ENCODE measurements around the gene TAF15. TPM values are rescaled to one million over a fixed set of nuclear protein-coding genes. Genes with fewer than 3 reads are reported as not detected.

TAF15 gene
- total and polyA plus RNA-seq, 5 donors, result 86.3 to 125 (median 103) TPM

DNA sequence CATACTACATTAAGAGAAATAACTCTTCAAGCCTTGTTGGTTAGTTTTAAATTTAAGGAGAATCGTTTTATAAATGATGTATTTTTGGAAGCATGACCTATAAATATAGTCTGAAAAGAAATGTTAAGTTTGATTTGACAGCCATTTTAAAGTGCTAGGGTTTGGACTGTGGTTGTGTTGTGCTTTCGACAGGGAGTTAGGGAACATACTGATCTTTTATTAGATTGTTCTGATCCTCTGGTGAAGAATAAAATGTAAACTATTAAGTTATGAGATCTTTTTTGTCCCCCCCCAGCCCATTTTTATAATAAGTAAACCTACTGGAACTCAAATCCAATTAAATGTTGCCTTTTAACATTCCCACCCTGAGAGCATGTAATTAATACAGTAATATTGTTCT, 12.0 kb downstream of the TAF15 start:
- no peak overlapping the region for H3K4me3 ChIP-seq (ENCODE audit: low read length)
- peaks cover 2% of the 10 kb centered on the region for H3K4me1 ChIP-seq (ENCODE audit: control insufficient read depth, insufficient read depth, low read length)
- no peaks in the 10 kb centered on the region for H3K27me3 ChIP-seq (ENCODE audit: control insufficient read depth, insufficient read depth)
- DNase-seq, result no peak
- WGBS, result 84% methylated on average over 2 of the region's 2 CpGs
- intact Hi-C loops (cut with DNase I), result no loop called here
- H3K9me3 ChIP-seq (ENCODE audit: control insufficient read depth, low read length), result no peaks in the 10 kb centered on the region
- ATAC-seq, result no peak
- no peak overlapping the region for H3K27ac ChIP-seq (ENCODE audit: low read length)

GRCh38 chr17:35825206-35825605, 15.9 kb downstream of the TAF15 start:
- Histone ChIP-seq H3K27ac (ENCODE audit: low read length) (no peak overlapping the region), H3K27me3 (ENCODE audit: control insufficient read depth, insufficient read depth) (no peaks in the 10 kb centered on the region), H3K4me3 (ENCODE audit: low read length) (no peak overlapping the region), H3K9me3 (ENCODE audit: control insufficient read depth, low read length) (no peaks in the 10 kb centered on the region), H3K4me1 (ENCODE audit: control insufficient read depth, insufficient read depth, low read length) (no peaks in the 10 kb centered on the region)
- WGBS, result 99% methylated on average over 1 of the region's 1 CpG
- intact Hi-C loops (cut with DNase I), result no loop called here
- ATAC-seq (no peak), DNase-seq (no peak)

DNA sequence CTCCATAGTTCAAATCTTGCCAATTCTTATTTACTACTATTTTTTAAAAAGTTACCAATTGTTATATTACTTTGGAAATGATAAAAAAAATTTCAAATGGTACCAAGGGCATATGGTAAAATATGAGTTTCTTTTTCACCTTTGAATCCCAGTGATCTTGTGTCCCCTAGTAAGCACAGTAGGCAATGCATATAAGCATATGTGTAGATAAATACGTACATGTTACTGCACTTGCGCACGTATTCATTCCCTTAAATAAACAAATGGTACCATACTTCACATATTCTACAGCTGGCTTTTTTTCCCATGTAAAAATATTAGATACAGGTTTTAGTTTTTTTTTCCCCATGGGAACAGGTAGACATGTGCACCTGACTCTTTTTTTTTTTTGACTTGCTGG, 31.8 kb downstream of the TAF15 start:
- ATAC-seq (no peak), DNase-seq (no peak)
- Histone ChIP-seq H3K4me3 (ENCODE audit: low read length) (no peak overlapping the region), H3K4me1 (ENCODE audit: control insufficient read depth, insufficient read depth, low read length) (no peaks in the 10 kb centered on the region), H3K27me3 (ENCODE audit: control insufficient read depth, insufficient read depth) (no peaks in the 10 kb centered on the region), H3K9me3 (ENCODE audit: control insufficient read depth, low read length) (no peaks in the 10 kb centered on the region), H3K27ac (ENCODE audit: low read length) (no peak overlapping the region)
- WGBS, result 72% methylated on average over 3 of the region's 3 CpGs
- intact Hi-C loops (cut with DNase I), result no loop called here

- no peak overlapping the region for H3K27ac ChIP-seq (ENCODE audit: low read length)
- H3K27me3 ChIP-seq (ENCODE audit: control insufficient read depth, insufficient read depth), result no peaks in the 10 kb centered on the region
- H3K4me3 ChIP-seq (ENCODE audit: low read length), result no peak overlapping the region
- H3K4me1 ChIP-seq (ENCODE audit: control insufficient read depth, insufficient read depth, low read length), result no peaks in the 10 kb centered on the region
- 77% methylated on average over 4 of the region's 4 CpGs for WGBS
- no peaks in the 10 kb centered on the region for H3K9me3 ChIP-seq (ENCODE audit: control insufficient read depth, low read length)
- intact Hi-C loops (cut with DNase I), result no loop called here
- DNase-seq (no peak), ATAC-seq (no peak)
These were observed 32.2 kb downstream of the TAF15 start for GRCh38 chr17:35841505-35841904.

DNA sequence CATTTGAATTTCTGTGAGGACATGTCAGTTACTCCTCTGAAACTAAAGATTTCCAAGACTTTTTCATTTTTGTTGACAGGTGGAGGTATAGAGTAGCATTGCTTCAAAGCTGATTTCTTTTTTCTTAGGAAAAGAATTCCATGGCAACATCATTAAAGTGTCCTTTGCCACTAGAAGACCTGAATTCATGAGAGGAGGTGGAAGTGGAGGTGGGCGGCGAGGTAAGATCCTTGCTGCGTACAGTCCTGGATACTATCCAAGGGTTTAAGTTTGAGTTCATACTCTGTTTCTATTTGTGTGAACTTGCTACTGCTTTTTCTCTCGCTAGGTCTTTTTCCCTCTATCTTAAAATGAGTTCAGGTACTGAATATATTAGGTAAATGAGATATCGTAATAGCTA, 33.0 kb downstream of the TAF15 start:
- H3K4me3 ChIP-seq (ENCODE audit: low read length), result no peak overlapping the region
- ATAC-seq (no peak), DNase-seq (no peak)
- H3K27ac ChIP-seq (ENCODE audit: low read length), result no peak overlapping the region
- WGBS, result 98% methylated on average over 5 of the region's 5 CpGs
- no peaks in the 10 kb centered on the region for H3K4me1 ChIP-seq (ENCODE audit: control insufficient read depth, insufficient read depth, low read length)
- intact Hi-C loops (cut with DNase I), result no loop called here
- H3K27me3 ChIP-seq (ENCODE audit: control insufficient read depth, insufficient read depth), result no peaks in the 10 kb centered on the region
- no peaks in the 10 kb centered on the region for H3K9me3 ChIP-seq (ENCODE audit: control insufficient read depth, low read length)

GRCh38 chr17:35843698-35844097, 34.4 kb downstream of the TAF15 start:
- 97% methylated on average over 2 of the region's 2 CpGs for WGBS
- ATAC-seq, result no peak
- no peaks in the 10 kb centered on the region for H3K27me3 ChIP-seq (ENCODE audit: control insufficient read depth, insufficient read depth)

GRCh38 chr17:35844547-35844946, 35.3 kb downstream of the TAF15 start:
- ATAC-seq (no peak), DNase-seq (no peak)
- Histone ChIP-seq H3K27ac (ENCODE audit: low read length) (no peak overlapping the region), H3K27me3 (ENCODE audit: control insufficient read depth, insufficient read depth) (no peaks in the 10 kb centered on the region), H3K4me1 (ENCODE audit: control insufficient read depth, insufficient read depth, low read length) (no peaks in the 10 kb centered on the region), H3K4me3 (ENCODE audit: low read length) (no peak overlapping the region), H3K9me3 (ENCODE audit: control insufficient read depth, low read length) (no peaks in the 10 kb centered on the region)
- WGBS, result 97% methylated on average over 19 of the region's 19 CpGs
- intact Hi-C loops (cut with DNase I), result no loop called here

More at GRCh38 chr17:35843698-35844097, 34.4 kb downstream of the TAF15 start:
- Histone ChIP-seq H3K27ac (ENCODE audit: low read length) (no peak overlapping the region), H3K4me1 (ENCODE audit: control insufficient read depth, insufficient read depth, low read length) (no peaks in the 10 kb centered on the region), H3K9me3 (ENCODE audit: control insufficient read depth, low read length) (no peaks in the 10 kb centered on the region), H3K4me3 (ENCODE audit: low read length) (no peak overlapping the region)
- DNase-seq, result no peak
- intact Hi-C loops (cut with DNase I), result no loop called here

GRCh38 chr17:35846055-35846809, 36.9 kb downstream of the TAF15 start:
- Histone ChIP-seq H3K4me3 (ENCODE audit: low read length) (no peak overlapping the region), H3K4me1 (ENCODE audit: control insufficient read depth, insufficient read depth, low read length) (no peaks in the 10 kb centered on the region), H3K27me3 (ENCODE audit: control insufficient read depth, insufficient read depth) (no peaks in the 10 kb centered on the region), H3K27ac (ENCODE audit: low read length) (no peak overlapping the region), H3K9me3 (ENCODE audit: control insufficient read depth, low read length) (no peaks in the 10 kb centered on the region)
- 86% methylated on average over 3 of the region's 3 CpGs for WGBS
- no peak for ATAC-seq
- DNase-seq, result no peak
- intact Hi-C loops (cut with DNase I), result no loop called here

- intact Hi-C loops (cut with DNase I), result no loop called here
- DNase-seq (no peak), ATAC-seq (no peak)
- WGBS, result 75% methylated on average over 2 of the region's 2 CpGs
- no peak overlapping the region for H3K27ac ChIP-seq (ENCODE audit: low read length)
- no peaks in the 10 kb centered on the region for H3K9me3 ChIP-seq (ENCODE audit: control insufficient read depth, low read length)
- no peaks in the 10 kb centered on the region for H3K27me3 ChIP-seq (ENCODE audit: control insufficient read depth, insufficient read depth)
- no peak overlapping the region for H3K4me3 ChIP-seq (ENCODE audit: low read length)
- no peaks in the 10 kb centered on the region for H3K4me1 ChIP-seq (ENCODE audit: control insufficient read depth, insufficient read depth, low read length)
These were observed 37.7 kb downstream of the TAF15 start for GRCh38 chr17:35847006-35847405.

GRCh38 chr17:35847633-35848373, 38.5 kb downstream of the TAF15 start:
- H3K4me1 ChIP-seq (ENCODE audit: control insufficient read depth, insufficient read depth, low read length), result no peaks in the 10 kb centered on the region
- WGBS, result 77% methylated on average over 4 of the region's 4 CpGs
- no peaks in the 10 kb centered on the region for H3K27me3 ChIP-seq (ENCODE audit: control insufficient read depth, insufficient read depth)
- H3K4me3 ChIP-seq (ENCODE audit: low read length), result no peak overlapping the region
- DNase-seq (no peak), ATAC-seq (no peak)
- H3K9me3 ChIP-seq (ENCODE audit: control insufficient read depth, low read length), result no peaks in the 10 kb centered on the region
- intact Hi-C loops (cut with DNase I), result no loop called here
- no peak overlapping the region for H3K27ac ChIP-seq (ENCODE audit: low read length)

DNA sequence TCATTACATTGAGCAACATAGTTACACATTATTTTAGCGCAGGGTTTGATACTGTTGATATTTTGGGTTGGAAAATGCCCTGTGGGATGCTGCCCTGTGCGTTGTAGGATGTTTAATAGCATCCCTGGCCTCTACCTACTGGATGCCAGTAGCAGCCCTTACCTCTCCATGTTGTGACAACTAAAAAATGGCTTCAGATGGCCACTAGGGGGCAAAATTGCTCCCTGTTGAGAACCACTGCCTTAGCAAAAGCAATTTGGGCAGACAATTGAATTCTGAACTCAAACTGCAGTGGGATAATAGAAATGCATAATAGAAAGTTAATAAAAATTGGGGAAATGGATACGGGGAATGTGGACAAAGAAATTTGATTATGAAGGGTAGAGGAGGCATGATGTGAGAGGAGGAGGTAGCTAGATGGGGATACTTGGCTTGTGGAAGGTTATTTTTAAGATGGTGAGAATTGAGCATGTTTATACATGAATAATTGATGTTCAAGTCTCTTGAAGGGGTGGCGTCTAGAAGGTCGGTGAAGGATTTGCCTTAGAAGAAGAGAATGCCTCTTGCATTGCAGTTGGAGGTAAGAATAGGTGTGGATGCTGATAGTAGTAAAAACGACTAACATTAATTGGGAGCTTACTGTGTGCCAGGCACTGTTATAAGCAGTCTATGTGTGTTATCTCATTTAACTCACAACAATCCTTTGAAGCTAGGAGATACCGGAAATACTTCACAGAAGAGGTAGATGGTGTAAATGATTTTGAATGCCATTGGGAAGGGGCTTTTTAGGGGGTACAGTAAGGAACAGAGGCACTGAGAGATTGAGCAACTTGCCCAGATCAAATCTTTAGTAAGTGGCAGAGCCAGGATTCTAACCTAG, 40.4 kb downstream of the TAF15 start:
- Histone ChIP-seq H3K4me3 (ENCODE audit: low read length) (no peak overlapping the region), H3K9me3 (ENCODE audit: control insufficient read depth, low read length) (no peaks in the 10 kb centered on the region), H3K27ac (ENCODE audit: low read length) (no peak overlapping the region), H3K27me3 (ENCODE audit: control insufficient read depth, insufficient read depth) (no peaks in the 10 kb centered on the region), H3K4me1 (ENCODE audit: control insufficient read depth, insufficient read depth, low read length) (no peaks in the 10 kb centered on the region)
- intact Hi-C loops (cut with DNase I), result no loop called here
- peak; percentile 48 to 51 for ATAC-seq
- DNase-seq, result peak in 1 of 3 donors; percentile 43
- 71% methylated on average over 7 of the region's 7 CpGs for WGBS

Data from right cardiac atrium (tissue), 5 donors.